ENCODE measurements around the gene SERPINC1. TPM values are rescaled to one million over a fixed set of nuclear protein-coding genes. Genes with fewer than 3 reads are reported as not detected.

The SERPINC1 gene
- polyA plus RNA-seq, 1 donor from 2014 or later, result not detected

DNA sequence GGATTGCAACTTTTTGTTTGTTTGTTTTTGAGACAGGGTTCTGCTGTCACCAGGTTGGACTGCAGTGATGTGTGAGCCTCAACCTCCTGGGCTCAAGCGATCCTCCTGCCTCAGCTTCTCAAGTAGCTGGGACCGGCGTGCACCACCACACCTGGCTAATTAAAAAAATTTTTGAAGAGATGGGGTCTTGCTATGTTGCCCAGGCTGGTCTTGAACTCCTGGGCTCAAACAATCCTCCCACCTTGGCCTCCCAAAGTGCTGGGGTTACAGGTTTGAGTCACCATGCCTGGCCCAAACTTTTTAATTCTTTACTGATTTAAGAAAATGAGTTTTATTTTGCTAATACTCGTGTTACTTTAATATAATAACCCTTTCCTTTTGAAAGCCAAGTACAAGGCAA, 31.5 kb upstream of the SERPINC1 start:
- no peaks in the 10 kb centered on the region for H3F3A ChIP-seq (ENCODE audit: insufficient read depth, low read length, poor library complexity, severe bottlenecking)
- H3K9me2 ChIP-seq (ENCODE audit: insufficient read depth, low read length), result no peaks in the 10 kb centered on the region
- no peak for TF ChIP-seq RAD21 (conservative IDR thresholded peaks at IDR 0.05)
- TF ChIP-seq, protein P1, sequence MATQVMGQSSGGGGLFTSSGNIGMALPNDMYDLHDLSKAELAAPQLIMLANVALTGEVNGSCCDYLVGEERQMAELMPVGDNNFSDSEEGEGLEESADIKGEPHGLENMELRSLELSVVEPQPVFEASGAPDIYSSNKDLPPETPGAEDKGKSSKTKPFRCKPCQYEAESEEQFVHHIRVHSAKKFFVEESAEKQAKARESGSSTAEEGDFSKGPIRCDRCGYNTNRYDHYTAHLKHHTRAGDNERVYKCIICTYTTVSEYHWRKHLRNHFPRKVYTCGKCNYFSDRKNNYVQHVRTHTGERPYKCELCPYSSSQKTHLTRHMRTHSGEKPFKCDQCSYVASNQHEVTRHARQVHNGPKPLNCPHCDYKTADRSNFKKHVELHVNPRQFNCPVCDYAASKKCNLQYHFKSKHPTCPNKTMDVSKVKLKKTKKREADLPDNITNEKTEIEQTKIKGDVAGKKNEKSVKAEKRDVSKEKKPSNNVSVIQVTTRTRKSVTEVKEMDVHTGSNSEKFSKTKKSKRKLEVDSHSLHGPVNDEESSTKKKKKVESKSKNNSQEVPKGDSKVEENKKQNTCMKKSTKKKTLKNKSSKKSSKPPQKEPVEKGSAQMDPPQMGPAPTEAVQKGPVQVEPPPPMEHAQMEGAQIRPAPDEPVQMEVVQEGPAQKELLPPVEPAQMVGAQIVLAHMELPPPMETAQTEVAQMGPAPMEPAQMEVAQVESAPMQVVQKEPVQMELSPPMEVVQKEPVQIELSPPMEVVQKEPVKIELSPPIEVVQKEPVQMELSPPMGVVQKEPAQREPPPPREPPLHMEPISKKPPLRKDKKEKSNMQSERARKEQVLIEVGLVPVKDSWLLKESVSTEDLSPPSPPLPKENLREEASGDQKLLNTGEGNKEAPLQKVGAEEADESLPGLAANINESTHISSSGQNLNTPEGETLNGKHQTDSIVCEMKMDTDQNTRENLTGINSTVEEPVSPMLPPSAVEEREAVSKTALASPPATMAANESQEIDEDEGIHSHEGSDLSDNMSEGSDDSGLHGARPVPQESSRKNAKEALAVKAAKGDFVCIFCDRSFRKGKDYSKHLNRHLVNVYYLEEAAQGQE (IDR thresholded peaks at IDR 0.05; ENCODE audit: borderline replicate concordance), result no peak
- H4K20me1 ChIP-seq (ENCODE audit: insufficient read depth), result no peaks in the 10 kb centered on the region
- no peak overlapping the region for H3K4me3 ChIP-seq (ENCODE audit: low read length)
- H3K9ac ChIP-seq (ENCODE audit: low read length), result no peak overlapping the region
- H3K27ac ChIP-seq (ENCODE audit: low read length), result no peak overlapping the region
- H3K79me2 ChIP-seq (replicated peaks; ENCODE audit: insufficient read depth, low read length), result no peaks in the 10 kb centered on the region
- no peaks in the 10 kb centered on the region for H3K27me3 ChIP-seq (ENCODE audit: insufficient read depth, low read depth, low read length)
- no peaks in the 10 kb centered on the region for H3K9me3 ChIP-seq (ENCODE audit: low read length)
- H3K4me2 ChIP-seq (ENCODE audit: low read length), result no peak overlapping the region
- no peaks in the 10 kb centered on the region for H3K36me3 ChIP-seq (ENCODE audit: insufficient read depth, low read length)
- H2AFZ ChIP-seq (ENCODE audit: low read depth, low read length), result no peak overlapping the region

DNA sequence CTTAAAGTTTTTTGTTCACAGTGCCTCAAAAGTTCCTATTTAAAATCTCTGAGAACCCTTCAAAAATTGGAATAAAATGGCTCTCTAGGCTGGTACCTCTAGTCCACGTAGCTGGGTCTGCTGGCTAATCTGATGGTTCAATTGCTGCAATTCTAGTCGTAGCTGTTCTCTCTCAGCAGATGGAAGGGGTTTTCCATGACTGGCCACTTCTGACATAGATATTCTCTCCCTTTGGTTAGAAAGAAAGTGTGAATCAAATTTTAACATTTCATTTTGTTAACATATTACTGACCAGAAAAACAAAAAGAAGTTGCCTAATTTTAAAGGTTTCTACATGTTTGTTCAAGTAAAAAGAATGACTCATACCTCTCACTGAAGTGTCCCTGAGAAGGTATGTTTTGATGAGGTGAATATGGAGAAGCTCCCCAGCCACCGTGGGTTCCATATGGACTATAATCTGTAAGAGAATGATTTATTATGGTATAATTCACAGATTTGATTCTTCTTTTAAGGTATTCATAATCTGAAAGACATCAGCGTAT, 29.3 kb upstream of the SERPINC1 start:
- Histone ChIP-seq H3K9me3 (ENCODE audit: low read length) (no peaks in the 10 kb centered on the region), H3K4me2 (ENCODE audit: low read length) (no peak overlapping the region), H3F3A (ENCODE audit: insufficient read depth, low read length, poor library complexity, severe bottlenecking) (no peaks in the 10 kb centered on the region), H3K27ac (ENCODE audit: low read length) (no peak overlapping the region), H4K20me1 (ENCODE audit: insufficient read depth) (no peaks in the 10 kb centered on the region), H3K27me3 (ENCODE audit: insufficient read depth, low read depth, low read length) (no peaks in the 10 kb centered on the region), H3K36me3 (ENCODE audit: insufficient read depth, low read length) (no peaks in the 10 kb centered on the region), H3K4me3 (ENCODE audit: low read length) (no peak overlapping the region), H2AFZ (ENCODE audit: low read depth, low read length) (no peak overlapping the region), H3K9me2 (ENCODE audit: insufficient read depth, low read length) (no peaks in the 10 kb centered on the region), H3K9ac (ENCODE audit: low read length) (no peak overlapping the region), H3K79me2 (replicated peaks; ENCODE audit: insufficient read depth, low read length) (no peaks in the 10 kb centered on the region)
- TF ChIP-seq RAD21 (conservative IDR thresholded peaks at IDR 0.05) (no peak), MXI1 (conservative IDR thresholded peaks at IDR 0.05; ENCODE audit: poor library complexity, severe bottlenecking) (no peak), TAF1 (IDR thresholded peaks at IDR 0.05; ENCODE audit: low read depth) (no peak), POLR2AphosphoS5 (IDR thresholded peaks at IDR 0.05) (no peak), EP300 (conservative IDR thresholded peaks at IDR 0.05; ENCODE audit: poor library complexity, severe bottlenecking) (no peak), SMC3 (conservative IDR thresholded peaks at IDR 0.05; ENCODE audit: poor library complexity) (no peak), EZH2 (IDR thresholded peaks at IDR 0.05; ENCODE audit: borderline replicate concordance, insufficient read depth, low read length, poor library complexity, severe bottlenecking) (no peak)
- TF ChIP-seq, protein P1 (IDR thresholded peaks at IDR 0.05; ENCODE audit: borderline replicate concordance), result no peak
- TF ChIP-seq, protein P2, sequence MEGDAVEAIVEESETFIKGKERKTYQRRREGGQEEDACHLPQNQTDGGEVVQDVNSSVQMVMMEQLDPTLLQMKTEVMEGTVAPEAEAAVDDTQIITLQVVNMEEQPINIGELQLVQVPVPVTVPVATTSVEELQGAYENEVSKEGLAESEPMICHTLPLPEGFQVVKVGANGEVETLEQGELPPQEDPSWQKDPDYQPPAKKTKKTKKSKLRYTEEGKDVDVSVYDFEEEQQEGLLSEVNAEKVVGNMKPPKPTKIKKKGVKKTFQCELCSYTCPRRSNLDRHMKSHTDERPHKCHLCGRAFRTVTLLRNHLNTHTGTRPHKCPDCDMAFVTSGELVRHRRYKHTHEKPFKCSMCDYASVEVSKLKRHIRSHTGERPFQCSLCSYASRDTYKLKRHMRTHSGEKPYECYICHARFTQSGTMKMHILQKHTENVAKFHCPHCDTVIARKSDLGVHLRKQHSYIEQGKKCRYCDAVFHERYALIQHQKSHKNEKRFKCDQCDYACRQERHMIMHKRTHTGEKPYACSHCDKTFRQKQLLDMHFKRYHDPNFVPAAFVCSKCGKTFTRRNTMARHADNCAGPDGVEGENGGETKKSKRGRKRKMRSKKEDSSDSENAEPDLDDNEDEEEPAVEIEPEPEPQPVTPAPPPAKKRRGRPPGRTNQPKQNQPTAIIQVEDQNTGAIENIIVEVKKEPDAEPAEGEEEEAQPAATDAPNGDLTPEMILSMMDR (IDR thresholded peaks at IDR 0.05; ENCODE audit: poor library complexity, severe bottlenecking), result no peak
